Measurements from ENCODE around the gene TCF12.
"Not testable (repeated sequence)": the region's sequence is repeated elsewhere in the genome, so short reads cannot be mapped to it uniquely, and the experiment has no call there.

TCF12 gene

GRCh38 chr15:56931639-56932508 is 13.4 kb downstream of the TCF12 start:
- no peak overlapping the region for H3K4me3 ChIP-seq (ENCODE audit: low read depth, low read length)
- DNase-seq (ENCODE audit: low read depth): no peak
- TF ChIP-seq, protein P1, sequence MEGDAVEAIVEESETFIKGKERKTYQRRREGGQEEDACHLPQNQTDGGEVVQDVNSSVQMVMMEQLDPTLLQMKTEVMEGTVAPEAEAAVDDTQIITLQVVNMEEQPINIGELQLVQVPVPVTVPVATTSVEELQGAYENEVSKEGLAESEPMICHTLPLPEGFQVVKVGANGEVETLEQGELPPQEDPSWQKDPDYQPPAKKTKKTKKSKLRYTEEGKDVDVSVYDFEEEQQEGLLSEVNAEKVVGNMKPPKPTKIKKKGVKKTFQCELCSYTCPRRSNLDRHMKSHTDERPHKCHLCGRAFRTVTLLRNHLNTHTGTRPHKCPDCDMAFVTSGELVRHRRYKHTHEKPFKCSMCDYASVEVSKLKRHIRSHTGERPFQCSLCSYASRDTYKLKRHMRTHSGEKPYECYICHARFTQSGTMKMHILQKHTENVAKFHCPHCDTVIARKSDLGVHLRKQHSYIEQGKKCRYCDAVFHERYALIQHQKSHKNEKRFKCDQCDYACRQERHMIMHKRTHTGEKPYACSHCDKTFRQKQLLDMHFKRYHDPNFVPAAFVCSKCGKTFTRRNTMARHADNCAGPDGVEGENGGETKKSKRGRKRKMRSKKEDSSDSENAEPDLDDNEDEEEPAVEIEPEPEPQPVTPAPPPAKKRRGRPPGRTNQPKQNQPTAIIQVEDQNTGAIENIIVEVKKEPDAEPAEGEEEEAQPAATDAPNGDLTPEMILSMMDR (IDR thresholded peaks at IDR 0.05; ENCODE audit: control insufficient read depth, extremely low read depth, insufficient read depth): no peak

GRCh38 chr15:56932509-56932868 is 14.0 kb downstream of the TCF12 start:
- DNase-seq (ENCODE audit: low read depth); H3K4me3 ChIP-seq (ENCODE audit: low read depth, low read length): not testable (repeated sequence)

DNA sequence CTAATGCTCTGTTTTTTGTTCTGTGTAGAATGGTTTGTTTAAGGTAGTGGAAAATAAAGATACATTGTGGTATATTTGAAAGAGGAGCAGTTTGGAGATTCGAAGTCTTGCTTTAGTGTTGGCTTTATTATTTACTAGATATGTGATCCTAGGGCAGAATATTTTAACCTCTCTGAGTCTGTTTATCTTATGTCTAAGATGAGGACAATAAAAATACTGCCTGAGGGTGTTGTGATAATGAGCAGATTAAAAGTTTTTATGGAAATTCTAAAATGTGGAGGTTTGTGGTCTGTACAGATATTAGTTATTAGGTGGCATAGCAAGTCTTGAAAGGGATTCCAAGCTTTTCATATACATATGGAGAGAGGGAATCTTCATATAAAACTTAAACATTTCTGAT is 15.0 kb downstream of the TCF12 start:
- no peak for DNase-seq (ENCODE audit: low read depth)
- H3K4me3 ChIP-seq (ENCODE audit: low read depth, low read length): no peak overlapping the region
- TF ChIP-seq, protein P1 (IDR thresholded peaks at IDR 0.05; ENCODE audit: control insufficient read depth, extremely low read depth, insufficient read depth): no peak

DNA sequence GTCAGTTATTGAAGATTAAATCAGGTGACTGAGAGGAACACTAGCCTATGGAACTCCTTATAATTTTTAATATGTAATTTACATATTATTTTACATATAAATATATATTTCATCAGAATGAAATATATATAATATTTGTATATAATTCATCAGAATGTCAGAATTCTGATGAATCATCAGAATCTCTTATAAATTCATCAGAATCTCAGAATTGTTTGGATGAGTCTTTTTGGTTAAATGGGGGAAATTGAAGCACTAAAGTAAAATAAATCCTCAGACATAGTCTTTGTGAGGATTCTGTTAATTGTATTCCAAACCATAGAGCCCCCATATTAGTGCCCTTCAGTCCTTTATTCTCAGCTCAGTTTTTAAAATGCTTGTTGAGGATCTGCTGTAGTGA is 15.4 kb downstream of the TCF12 start:
- no peak for DNase-seq (ENCODE audit: low read depth)
- TF ChIP-seq, protein P1 (IDR thresholded peaks at IDR 0.05; ENCODE audit: control insufficient read depth, extremely low read depth, insufficient read depth): no peak
- H3K4me3 ChIP-seq (ENCODE audit: low read depth, low read length): no peak overlapping the region

GRCh38 chr15:56934269-56934668 is 15.8 kb downstream of the TCF12 start:
- H3K4me3 ChIP-seq (ENCODE audit: low read depth, low read length): no peak overlapping the region
- TF ChIP-seq, protein P1 (IDR thresholded peaks at IDR 0.05; ENCODE audit: control insufficient read depth, extremely low read depth, insufficient read depth): no peak
- DNase-seq (ENCODE audit: low read depth): no peak

DNA sequence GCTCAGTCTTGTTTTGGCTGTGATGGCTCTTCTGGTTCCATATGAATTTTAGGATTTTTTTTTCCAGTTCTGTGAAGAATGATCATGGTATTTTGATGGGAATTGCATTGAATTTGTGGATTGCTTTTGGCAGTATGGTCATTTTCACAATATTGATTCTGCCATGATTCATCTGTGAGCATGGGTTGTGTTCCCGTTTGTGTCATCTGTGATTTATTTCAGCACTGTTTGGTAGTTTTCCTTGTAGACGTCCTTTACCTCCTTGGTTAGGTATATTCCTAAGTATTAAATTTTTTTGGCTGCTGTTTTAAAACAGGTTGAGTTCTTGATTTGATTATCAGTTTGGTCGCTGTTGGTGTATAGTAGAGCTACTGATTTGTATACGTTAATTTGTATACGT is 18.5 kb downstream of the TCF12 start:
- H3K4me3 ChIP-seq (ENCODE audit: low read depth, low read length): no peak overlapping the region
- TF ChIP-seq, protein P1 (IDR thresholded peaks at IDR 0.05; ENCODE audit: control insufficient read depth, extremely low read depth, insufficient read depth): no peak
- DNase-seq (ENCODE audit: low read depth): no peak

- TF ChIP-seq, protein P1 (IDR thresholded peaks at IDR 0.05; ENCODE audit: control insufficient read depth, extremely low read depth, insufficient read depth): no peak
- no peak for DNase-seq (ENCODE audit: low read depth)
Observed at GRCh38 chr15:56939257-56939656, 20.8 kb downstream of the TCF12 start.

More at GRCh38 chr15:56939257-56939656, 20.8 kb downstream of the TCF12 start:
- no peak overlapping the region for H3K4me3 ChIP-seq (ENCODE audit: low read depth, low read length)
